PC-3 (cell line): Measurements from ENCODE around the gene PARP1.

Experiments used
- CTCF ChIP-seq: fragments of 300-600 bp; sonication (generic); conservative IDR thresholded peaks from 2 replicates; pipeline ENCODE4 v1.5.1; 2017; ENCODE audit warnings: antibody characterized with exemption, low read depth, mild to moderate bottlenecking, low read length
- EZH2 ChIP-seq: fragments of 300-600 bp; sonication (generic); IDR thresholded peaks from one replicate; pipeline ENCODE4 v1.6.1; 2017; ENCODE audit warnings: antibody characterized with exemption, mild to moderate bottlenecking, low read length; ENCODE audit not compliant: unreplicated experiment

GRCh38 chr1:226332947-226333346, 74.9 kb downstream of the PARP1 start:
- TF ChIP-seq CTCF, result no peak
- TF ChIP-seq EZH2, result no peak
